Measurements from ENCODE around the gene CASP6. TPM values are rescaled to one million over a fixed set of nuclear protein-coding genes. Genes with fewer than 3 reads are reported as not detected.
A peak's percentile ranks its signal among the peaks of the same experiment; 100 is the strongest.

The CASP6 gene
- total RNA-seq, 1 donor from 2014 or later, result not detected

GRCh38 chr4:109735566-109736365 is 32.5 kb upstream of the CASP6 start:
- H3K4me3 ChIP-seq, result no peak overlapping the region
- intact Hi-C loops (cut with DNase I), result loop anchor here (10.0 kb wide), 1 partner anchor 459 kb away; the partner anchor contains the start of gene ELOVL6
- no peaks in the 10 kb centered on the region for H3K4me1 ChIP-seq
- H3K9me3 ChIP-seq, result no peaks in the 10 kb centered on the region
- no peaks in the 10 kb centered on the region for H3K36me3 ChIP-seq
- DNase-seq (ENCODE audit: low spot score in 2 of 2), result no peak
- no peak overlapping the region for H3K27ac ChIP-seq
- H3K27me3 ChIP-seq, result no peaks in the 10 kb centered on the region
- no peak for TF ChIP-seq CTCF (IDR thresholded peaks at IDR 0.05)

- Histone ChIP-seq H3K36me3 (no peaks in the 10 kb centered on the region), H3K4me1 (peaks cover 0 to 6% of the 10 kb centered on the region in 2 donors), H3K4me3 (no peak overlapping the region), H3K27me3 (no peaks in the 10 kb centered on the region), H3K27ac (no peak overlapping the region), H3K9me3 (no peaks in the 10 kb centered on the region)
- intact Hi-C loops (cut with DNase I), result loop anchor here (10.0 kb wide), 1 partner anchor 461 kb away; the partner anchor contains the start of gene ELOVL6
- no peak for DNase-seq (ENCODE audit: low spot score in 2 of 2)
- TF ChIP-seq CTCF (IDR thresholded peaks at IDR 0.05), result no peak
These were observed 30.5 kb upstream of the CASP6 start for GRCh38 chr4:109733728-109734127.

GRCh38 chr4:109730619-109731545 is 27.6 kb upstream of the CASP6 start:
- no peak for DNase-seq (ENCODE audit: low spot score in 2 of 2)
- no peaks in the 10 kb centered on the region for H3K36me3 ChIP-seq
- H3K27me3 ChIP-seq, result no peaks in the 10 kb centered on the region
- H3K9me3 ChIP-seq, result no peaks in the 10 kb centered on the region
- intact Hi-C loops (cut with DNase I), result loop anchor here (1.0 to 10.0 kb wide), 4 partner anchors 28 to 464 kb away; partner anchors contain the start of genes CASP6, ELOVL6 and GAR1
- H3K4me1 ChIP-seq, result peaks cover 0 to 6% of the 10 kb centered on the region in 2 donors
- H3K4me3 ChIP-seq, result peak overlapping the region; percentile 86 to 88
- H3K27ac ChIP-seq, result peak overlapping the region; percentile 70 to 71
- no peak for TF ChIP-seq CTCF (IDR thresholded peaks at IDR 0.05)

- Histone ChIP-seq H3K4me1 (peaks cover 0 to 6% of the 10 kb centered on the region in 2 donors), H3K4me3 (peak within 1 kb of the TSS; percentile 86 to 88), H3K27ac (peak within 1 kb of the TSS; percentile 70 to 71), H3K9me3 (no peaks in the 10 kb centered on the region), H3K27me3 (no peaks in the 10 kb centered on the region), H3K36me3 (no peaks in the 10 kb centered on the region)
- intact Hi-C loops (cut with DNase I), result loop anchor here (1.0 to 10.0 kb wide), 4 partner anchors 27 to 465 kb away; partner anchors contain the start of genes CASP6, ELOVL6 and GAR1
- DNase-seq (ENCODE audit: low spot score in 2 of 2), result peak; percentile 9 to 79
- TF ChIP-seq CTCF (IDR thresholded peaks at IDR 0.05), result no peak
These were observed 26.7 kb upstream of the CASP6 start, which contains the start of gene PLA2G12A for GRCh38 chr4:109729718-109730618. Gene PLA2G12A, minus strand, starts transcription at chr4:109730070. Its CDS starts 261 bp downstream, at chr4:109729809.

Data from ascending aorta (tissue), 2 donors.